ENCODE data around the gene IL18. TPM values are rescaled to one million over a fixed set of nuclear protein-coding genes. Genes with fewer than 3 reads are reported as not detected.
A peak's percentile ranks its signal among the peaks of the same experiment; 100 is the strongest.
"Not testable (repeated sequence)": the region's sequence is repeated elsewhere in the genome, so short reads cannot be mapped to it uniquely, and the experiment has no call there.

IL18 gene
- total RNA-seq, 1 experiment from 2014 or later = 0.23 TPM

DNA sequence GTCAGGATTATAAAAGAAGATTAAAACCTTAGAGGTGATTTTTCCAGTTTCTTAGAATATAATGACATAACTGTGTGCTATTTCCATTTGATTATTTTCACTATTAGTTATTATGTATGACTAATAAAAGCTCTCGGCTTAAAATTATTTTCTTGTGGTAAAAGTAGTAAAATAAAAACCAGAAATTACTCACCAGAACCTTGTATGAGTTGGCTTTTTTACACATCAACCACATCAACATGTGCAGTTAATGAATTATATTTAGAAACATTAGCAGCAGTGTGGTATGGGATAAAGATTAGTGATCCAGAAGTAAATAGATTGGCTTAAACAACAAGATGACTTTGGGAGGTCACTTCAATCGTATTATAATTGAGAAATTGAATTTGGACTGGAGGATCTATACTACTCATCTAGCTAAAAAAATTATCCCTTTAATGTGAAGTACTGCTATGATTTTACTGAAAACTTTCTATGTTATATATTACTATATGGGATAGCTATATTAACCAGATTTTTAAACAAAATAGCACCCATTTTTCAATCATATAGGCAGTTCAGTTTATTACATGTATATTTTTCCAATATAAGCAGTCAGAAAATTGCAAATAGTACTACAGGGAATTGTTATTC, 8.6 kb upstream of the IL18 start:
- peak; percentile 58 for DNase-seq (ENCODE audit: low read depth)

DNA sequence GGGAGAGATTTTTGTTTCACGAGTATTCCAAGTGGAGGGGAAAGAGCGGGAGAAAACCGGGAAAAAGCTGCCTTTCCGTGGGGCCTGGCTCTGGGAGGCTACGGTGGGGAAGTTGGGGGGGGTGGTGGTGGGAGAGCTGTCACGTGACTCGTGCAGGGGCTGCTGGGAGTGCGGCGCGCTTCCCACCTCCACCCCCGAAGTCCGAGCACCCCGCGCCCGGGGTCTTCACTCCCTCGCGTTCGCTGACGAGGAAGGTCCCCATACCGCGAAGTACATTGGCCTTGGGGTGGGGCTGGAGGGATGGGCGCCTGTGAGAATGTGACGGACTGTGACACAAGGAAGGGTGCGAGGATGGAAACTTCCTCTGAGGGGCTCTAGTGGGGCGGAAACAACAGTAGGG, 3.3 kb upstream of the IL18 start, which contains the start of gene TEX12:
Gene TEX12, plus strand, starts transcription at position 228 of the 400 bp plus-strand sequence. CDS start 1,897 bp downstream, outside the sequence.
- no peak for DNase-seq (ENCODE audit: low read depth)

DNA sequence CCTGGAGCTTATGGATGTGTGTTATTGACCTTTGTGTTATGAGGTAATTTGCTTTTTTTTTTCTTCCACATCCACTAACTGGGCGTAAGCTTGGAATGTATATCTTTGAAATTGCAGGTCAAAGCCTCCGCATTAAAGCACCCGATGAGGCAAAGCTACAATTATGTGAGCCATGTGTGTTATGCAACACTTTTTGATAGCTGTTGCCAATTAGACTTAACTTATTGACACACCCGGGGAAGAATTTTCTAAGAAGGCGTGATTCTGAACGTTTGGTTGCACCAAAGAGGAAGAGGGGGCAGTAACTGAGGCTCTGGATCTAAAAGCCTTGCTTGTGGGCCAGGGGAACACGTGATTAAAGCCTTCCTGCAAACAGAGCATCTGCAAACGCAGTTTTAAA, 2.7 kb upstream of the IL18 start:
- no peak for DNase-seq (ENCODE audit: low read depth)

DNA sequence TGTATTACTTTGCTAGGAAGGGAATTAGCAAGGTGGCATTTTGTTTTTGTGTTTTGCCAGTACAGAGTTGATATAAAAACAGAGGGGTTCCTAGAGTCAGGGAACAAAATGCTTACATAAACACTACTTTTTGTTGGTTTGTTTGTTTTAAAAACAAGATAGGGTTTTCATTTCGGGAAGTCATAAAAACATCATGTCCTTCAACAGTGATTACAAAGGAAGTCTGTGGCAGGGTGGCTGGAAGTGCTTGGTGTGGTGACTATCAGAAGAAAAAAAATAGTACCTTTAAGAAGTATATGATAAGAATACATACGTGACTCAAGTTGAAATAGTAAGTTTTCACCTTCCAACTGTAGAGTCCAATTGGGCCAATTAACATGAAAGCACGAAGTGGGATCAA, 1.2 kb upstream of the IL18 start:
- no peak for DNase-seq (ENCODE audit: low read depth)

DNA sequence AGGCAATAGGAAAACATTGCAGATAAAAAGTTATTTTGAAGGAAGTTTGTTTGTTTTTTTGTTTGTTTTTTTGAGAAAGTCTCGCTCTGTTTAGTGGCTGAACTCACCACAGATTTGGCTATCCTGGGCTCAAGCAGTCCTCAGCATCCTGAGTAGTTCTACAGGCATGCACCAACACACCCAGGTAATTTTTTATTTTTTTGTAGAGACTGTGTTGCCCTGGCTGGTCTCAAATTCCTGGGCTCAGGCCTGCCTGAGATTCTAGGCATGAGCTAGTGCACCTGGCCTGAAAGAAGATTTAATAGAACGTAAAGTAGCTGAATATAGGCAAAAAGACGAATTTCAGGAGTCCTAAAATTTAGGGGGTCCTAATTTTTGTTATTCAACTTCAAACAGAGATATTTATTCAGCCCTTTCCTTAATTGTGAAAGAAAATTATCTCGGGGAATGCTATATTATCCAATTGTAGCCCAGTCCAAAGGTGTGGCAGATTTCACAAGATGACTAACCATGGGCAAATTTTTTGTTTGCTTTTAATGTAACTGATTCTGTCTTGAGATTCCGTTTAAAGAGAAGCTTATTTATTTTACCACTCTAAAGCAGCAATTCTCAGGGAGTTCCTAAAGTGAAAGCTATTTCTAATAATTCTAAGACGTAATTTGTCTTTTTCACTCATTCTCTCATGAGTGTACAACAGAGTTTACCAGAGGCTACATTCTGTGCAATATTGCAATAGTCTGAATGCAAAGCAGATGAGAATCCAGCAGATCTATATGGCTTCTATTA, 940 bp downstream of the IL18 start:
- peak; percentile 26 for DNase-seq (ENCODE audit: low read depth)

- not testable (repeated sequence) for DNase-seq (ENCODE audit: low read depth)
Observed at GRCh38 chr11:112162200-112162599, 1.7 kb downstream of the IL18 start.

- DNase-seq (ENCODE audit: low read depth) = peak; percentile 18
Observed at GRCh38 chr11:112161012-112161411, 2.9 kb downstream of the IL18 start.

- DNase-seq (ENCODE audit: low read depth) = no peak
Observed at GRCh38 chr11:112160091-112160848, 3.6 kb downstream of the IL18 start.

GRCh38 chr11:112159098-112160065, 4.5 kb downstream of the IL18 start:
- no peak for DNase-seq (ENCODE audit: low read depth)

GRCh38 chr11:112156956-112157766, 6.7 kb downstream of the IL18 start:
- DNase-seq (ENCODE audit: low read depth) = peak; percentile 99

DNA sequence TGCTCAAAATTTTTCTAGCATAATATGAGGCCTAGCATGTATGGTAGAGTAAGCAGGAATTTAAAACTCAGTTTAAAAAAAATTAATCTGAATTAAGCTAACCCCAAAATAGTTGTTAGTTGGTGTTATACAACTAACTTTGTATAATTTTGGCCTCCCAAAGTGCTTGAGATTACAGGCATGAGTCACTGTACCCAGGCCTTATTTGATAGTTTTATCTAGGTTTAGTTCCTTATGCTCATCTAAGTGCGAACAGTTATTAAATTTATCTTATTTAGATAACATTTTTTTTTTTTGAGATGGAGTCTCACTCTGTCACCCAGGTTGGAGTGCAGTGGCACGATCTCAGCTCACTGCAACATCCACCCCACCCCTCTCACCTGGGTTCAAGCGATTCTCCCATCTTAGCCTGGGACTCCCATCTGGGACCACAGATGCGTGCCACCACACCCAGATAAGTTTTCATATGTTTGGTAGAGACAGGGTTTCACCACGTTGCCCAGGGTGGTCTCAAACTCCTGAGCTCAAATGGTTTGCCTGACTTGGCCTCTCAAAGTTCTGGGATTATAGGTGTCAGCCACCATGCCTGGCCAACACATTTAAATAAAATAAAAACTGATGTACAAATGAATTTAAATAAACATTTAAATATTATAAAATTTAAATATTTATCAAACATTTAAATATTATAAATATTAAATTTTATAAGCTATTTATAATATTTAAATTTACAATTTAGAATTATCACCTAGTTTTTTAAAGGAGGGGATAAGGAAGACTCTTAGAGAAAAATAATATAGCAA, 7.5 kb downstream of the IL18 start:
- DNase-seq (ENCODE audit: low read depth) = no peak

GRCh38 chr11:112150517-112150916, 13.4 kb downstream of the IL18 start:
- no peak for DNase-seq (ENCODE audit: low read depth)

- no peak for DNase-seq (ENCODE audit: low read depth)
Observed at GRCh38 chr11:112143597-112143996, 20.3 kb downstream of the IL18 start.

DNA sequence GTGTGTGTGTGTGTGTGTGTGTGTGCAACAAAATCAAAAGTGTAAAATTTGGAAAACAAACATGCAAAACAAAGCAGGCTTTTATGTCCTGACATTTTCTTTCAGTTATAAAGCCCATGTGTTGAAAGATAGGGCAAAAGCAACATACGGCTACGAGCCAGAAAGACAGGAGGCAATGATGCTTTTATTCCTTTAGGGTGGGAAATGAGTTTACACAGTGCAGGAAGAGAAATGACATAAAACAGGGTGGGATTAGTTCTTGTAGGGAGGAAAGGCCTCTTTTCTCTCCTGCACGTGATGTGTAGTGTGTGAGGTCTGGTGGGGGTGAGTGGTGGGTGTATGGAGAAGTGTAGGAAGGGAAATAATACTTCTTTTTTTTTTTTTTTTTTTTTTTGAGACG, 29.4 kb downstream of the IL18 start:
- no peak for DNase-seq (ENCODE audit: low read depth)

- peak; percentile 34 for DNase-seq (ENCODE audit: low read depth)
Observed at GRCh38 chr11:112132737-112133136, 31.2 kb downstream of the IL18 start.

GRCh38 chr11:112129656-112130055, 34.2 kb downstream of the IL18 start:
- no peak for DNase-seq (ENCODE audit: low read depth)

GRCh38 chr11:112128483-112129121, 35.3 kb downstream of the IL18 start:
- DNase-seq (ENCODE audit: low read depth) = peak; percentile 80

DNA sequence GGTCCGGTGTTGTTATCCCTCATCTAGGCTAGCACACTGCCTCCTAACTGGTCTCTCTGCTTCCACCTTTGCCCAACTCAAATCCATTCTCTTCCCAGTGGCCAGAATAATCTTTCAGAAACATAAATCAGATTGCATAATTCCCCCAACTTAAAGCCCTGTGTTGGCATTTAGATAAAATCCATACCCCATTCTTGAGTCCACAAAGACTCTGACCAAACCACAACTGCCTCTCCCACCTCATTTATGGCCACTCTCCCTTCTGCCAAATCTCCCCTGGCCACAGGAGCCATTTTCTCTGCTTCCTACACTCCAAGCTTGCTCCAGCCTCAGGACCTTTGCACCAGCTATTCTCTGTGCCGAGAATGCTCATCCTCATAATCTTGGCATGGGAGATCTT, 36.8 kb downstream of the IL18 start:
- DNase-seq (ENCODE audit: low read depth) = no peak

- DNase-seq (ENCODE audit: low read depth) = no peak
Observed at GRCh38 chr11:112123129-112123528, 40.8 kb downstream of the IL18 start.

Measured in LHCN-M2 (cell line).